ENCODE results near the gene ARFGEF2. TPM values are rescaled to one million over a fixed set of nuclear protein-coding genes. Genes with fewer than 3 reads are reported as not detected.
"Not testable (repeated sequence)": the region's sequence is repeated elsewhere in the genome, so short reads cannot be mapped to it uniquely, and the experiment has no call there.

ARFGEF2 gene
- total RNA-seq, 1 donor from 2014 or later = 30.2 TPM

DNA sequence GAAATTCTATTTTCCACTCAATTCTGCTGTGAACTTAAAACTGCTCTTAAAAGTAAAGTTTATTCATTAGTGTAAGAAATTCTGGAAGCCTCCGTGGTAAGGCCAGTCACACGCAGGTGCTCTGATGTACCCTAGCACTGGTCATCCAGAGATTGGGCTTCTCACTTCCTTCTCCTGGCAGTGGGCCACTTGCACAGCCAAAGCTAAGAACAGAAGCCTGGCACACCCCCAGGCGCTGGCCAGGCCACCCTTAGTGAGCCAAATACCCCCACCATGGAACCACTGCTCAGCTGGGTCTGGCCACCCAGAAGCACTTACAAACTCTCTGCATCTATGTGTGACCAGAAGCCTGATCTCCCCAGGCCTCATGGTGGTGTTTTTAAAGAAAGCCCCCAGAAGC lies 35.3 kb upstream of the ARFGEF2 start:
- TF ChIP-seq, protein P1, sequence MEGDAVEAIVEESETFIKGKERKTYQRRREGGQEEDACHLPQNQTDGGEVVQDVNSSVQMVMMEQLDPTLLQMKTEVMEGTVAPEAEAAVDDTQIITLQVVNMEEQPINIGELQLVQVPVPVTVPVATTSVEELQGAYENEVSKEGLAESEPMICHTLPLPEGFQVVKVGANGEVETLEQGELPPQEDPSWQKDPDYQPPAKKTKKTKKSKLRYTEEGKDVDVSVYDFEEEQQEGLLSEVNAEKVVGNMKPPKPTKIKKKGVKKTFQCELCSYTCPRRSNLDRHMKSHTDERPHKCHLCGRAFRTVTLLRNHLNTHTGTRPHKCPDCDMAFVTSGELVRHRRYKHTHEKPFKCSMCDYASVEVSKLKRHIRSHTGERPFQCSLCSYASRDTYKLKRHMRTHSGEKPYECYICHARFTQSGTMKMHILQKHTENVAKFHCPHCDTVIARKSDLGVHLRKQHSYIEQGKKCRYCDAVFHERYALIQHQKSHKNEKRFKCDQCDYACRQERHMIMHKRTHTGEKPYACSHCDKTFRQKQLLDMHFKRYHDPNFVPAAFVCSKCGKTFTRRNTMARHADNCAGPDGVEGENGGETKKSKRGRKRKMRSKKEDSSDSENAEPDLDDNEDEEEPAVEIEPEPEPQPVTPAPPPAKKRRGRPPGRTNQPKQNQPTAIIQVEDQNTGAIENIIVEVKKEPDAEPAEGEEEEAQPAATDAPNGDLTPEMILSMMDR (IDR thresholded peaks at IDR 0.05; ENCODE audit: partially characterized antibody, unreplicated experiment) = no peak
- H3K36me3 Mint-ChIP-seq (ENCODE audit: unreplicated experiment) = no peaks in the 10 kb centered on the region
- peaks cover 3% of the 10 kb centered on the region for H3K27me3 Mint-ChIP-seq (ENCODE audit: unreplicated experiment)
- no peak for DNase-seq
- H3K4me3 Mint-ChIP-seq (ENCODE audit: unreplicated experiment) = no peak overlapping the region
- no peaks in the 10 kb centered on the region for H3K4me1 Mint-ChIP-seq (ENCODE audit: low read depth, unreplicated experiment)
- no peak overlapping the region for H3K27ac Mint-ChIP-seq (ENCODE audit: unreplicated experiment)
- peaks cover 3% of the 10 kb centered on the region for H3K9me3 Mint-ChIP-seq (ENCODE audit: unreplicated experiment)

DNA sequence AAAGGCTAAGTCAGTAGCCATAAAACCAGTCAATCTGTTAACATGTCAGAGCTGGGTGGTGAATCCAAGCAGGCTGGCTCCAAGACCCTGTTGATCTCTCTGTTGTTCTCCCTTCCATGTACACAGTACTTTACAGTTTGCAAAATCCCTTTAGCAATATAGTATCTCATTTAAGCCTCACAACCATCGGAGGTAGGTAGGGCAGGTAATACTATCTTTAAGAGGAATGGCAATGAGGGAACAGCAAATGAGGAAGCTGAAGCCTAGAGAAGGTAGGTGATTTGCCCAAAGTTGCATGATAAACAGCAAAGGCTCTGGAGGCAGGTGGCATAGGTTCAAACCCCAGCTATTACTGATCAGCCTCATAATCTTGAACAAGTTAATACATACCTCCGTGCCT lies 34.7 kb upstream of the ARFGEF2 start:
- no peak overlapping the region for H3K4me3 Mint-ChIP-seq (ENCODE audit: unreplicated experiment)
- no peak for DNase-seq
- H3K27me3 Mint-ChIP-seq (ENCODE audit: unreplicated experiment) = peaks cover 3% of the 10 kb centered on the region
- no peaks in the 10 kb centered on the region for H3K36me3 Mint-ChIP-seq (ENCODE audit: unreplicated experiment)
- H3K9me3 Mint-ChIP-seq (ENCODE audit: unreplicated experiment) = peaks cover 3% of the 10 kb centered on the region
- H3K27ac Mint-ChIP-seq (ENCODE audit: unreplicated experiment) = no peak overlapping the region
- H3K4me1 Mint-ChIP-seq (ENCODE audit: low read depth, unreplicated experiment) = no peaks in the 10 kb centered on the region
- TF ChIP-seq, protein P1 (IDR thresholded peaks at IDR 0.05; ENCODE audit: partially characterized antibody, unreplicated experiment) = no peak

GRCh38 chr20:48888517-48888916 lies 33.0 kb upstream of the ARFGEF2 start:
- not testable (repeated sequence) for H3K9me3 Mint-ChIP-seq (ENCODE audit: unreplicated experiment); DNase-seq; H3K27ac Mint-ChIP-seq (ENCODE audit: unreplicated experiment); H3K27me3 Mint-ChIP-seq (ENCODE audit: unreplicated experiment); H3K4me3 Mint-ChIP-seq (ENCODE audit: unreplicated experiment); H3K4me1 Mint-ChIP-seq (ENCODE audit: low read depth, unreplicated experiment); H3K36me3 Mint-ChIP-seq (ENCODE audit: unreplicated experiment)

DNA sequence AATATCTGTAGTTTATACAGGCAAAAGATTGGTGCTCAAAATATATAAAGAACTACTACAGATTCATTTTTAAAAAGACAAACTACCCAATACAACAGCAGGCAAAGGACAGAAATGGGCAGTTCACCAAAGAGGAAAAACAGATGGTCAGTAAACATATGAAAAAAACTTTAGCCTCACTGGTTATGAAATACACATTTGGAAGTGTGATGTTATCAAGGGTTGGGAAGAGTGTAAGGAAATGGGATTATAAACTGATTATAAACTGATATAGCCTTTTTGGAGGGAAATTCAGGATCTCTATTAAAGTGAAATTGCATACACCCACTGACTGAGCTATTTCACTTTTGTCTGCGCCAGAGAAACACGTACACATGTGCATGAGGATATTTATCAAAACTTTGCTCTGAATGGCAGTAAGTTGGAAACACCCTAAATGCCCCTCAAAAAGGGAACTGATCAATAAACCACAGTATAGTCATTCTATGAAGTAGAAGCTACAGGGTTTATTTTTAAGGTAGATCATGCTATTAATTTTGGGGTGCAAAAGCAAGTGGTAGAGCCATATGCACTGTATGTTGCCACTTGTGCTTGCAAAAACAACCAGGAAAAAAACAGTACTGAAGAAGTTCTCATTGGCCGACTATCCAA lies 32.2 kb upstream of the ARFGEF2 start:
- no peak for DNase-seq
- Mint-ChIP-seq H3K36me3 (ENCODE audit: unreplicated experiment) (peaks cover 5% of the 10 kb centered on the region), H3K9me3 (ENCODE audit: unreplicated experiment) (peaks cover 5% of the 10 kb centered on the region), H3K4me3 (ENCODE audit: unreplicated experiment) (no peak overlapping the region), H3K4me1 (ENCODE audit: low read depth, unreplicated experiment) (peaks cover 5% of the 10 kb centered on the region), H3K27me3 (ENCODE audit: unreplicated experiment) (peaks cover 3% of the 10 kb centered on the region), H3K27ac (ENCODE audit: unreplicated experiment) (no peak overlapping the region)
- TF ChIP-seq, protein P1 (IDR thresholded peaks at IDR 0.05; ENCODE audit: partially characterized antibody, unreplicated experiment) = no peak

- DNase-seq = no peak
- H3K4me1 Mint-ChIP-seq (ENCODE audit: low read depth, unreplicated experiment) = peaks cover 5% of the 10 kb centered on the region
- no peak overlapping the region for H3K4me3 Mint-ChIP-seq (ENCODE audit: unreplicated experiment)
- H3K27ac Mint-ChIP-seq (ENCODE audit: unreplicated experiment) = no peak overlapping the region
- peaks cover 5% of the 10 kb centered on the region for H3K36me3 Mint-ChIP-seq (ENCODE audit: unreplicated experiment)
- TF ChIP-seq, protein P1 (IDR thresholded peaks at IDR 0.05; ENCODE audit: partially characterized antibody, unreplicated experiment) = no peak
- H3K27me3 Mint-ChIP-seq (ENCODE audit: unreplicated experiment) = peaks cover 3% of the 10 kb centered on the region
- peaks cover 6% of the 10 kb centered on the region for H3K9me3 Mint-ChIP-seq (ENCODE audit: unreplicated experiment)
These were observed 30.1 kb upstream of the ARFGEF2 start for GRCh38 chr20:48891235-48892048.

All from glutamatergic neuron (in vitro differentiated cells).